GM12875 (cell line): ENCODE results near the gene ATP1B2.
"Not testable (repeated sequence)": the region's sequence is repeated elsewhere in the genome, so short reads cannot be mapped to it uniquely, and the experiment has no call there.

Experiments
- H3K4me3 ChIP-seq: one replicate; pipeline ENCODE4 v1.5.1; 2011; ENCODE audit warnings: low read depth, low read length, control low read depth
- CTCF ChIP-seq: IDR thresholded peaks from 2 replicates; pipeline ENCODE4 v1.5.1; 2011; ENCODE audit warnings: low read depth, mild to moderate bottlenecking, control low read depth, inconsistent platforms, low read length, moderate library complexity, borderline replicate concordance; ENCODE audit not compliant: insufficient read depth

Gene ATP1B2

GRCh38 chr17:7615265-7615747 is 35.4 kb upstream of the ATP1B2 start:
- no peak for TF ChIP-seq CTCF
- peak overlapping the region; percentile 39 for H3K4me3 ChIP-seq

GRCh38 chr17:7618608-7619007 is 32.1 kb upstream of the ATP1B2 start:
- TF ChIP-seq CTCF: no peak
- no peak overlapping the region for H3K4me3 ChIP-seq

- no peak for TF ChIP-seq CTCF
- H3K4me3 ChIP-seq: no peak overlapping the region
Measured at GRCh38 chr17:7620835-7621234, 29.9 kb upstream of the ATP1B2 start.

- H3K4me3 ChIP-seq: no peak overlapping the region
- no peak for TF ChIP-seq CTCF
Measured at GRCh38 chr17:7623661-7624060, 27.1 kb upstream of the ATP1B2 start.

GRCh38 chr17:7625749-7626148 is 25.0 kb upstream of the ATP1B2 start:
- H3K4me3 ChIP-seq: not testable (repeated sequence)

GRCh38 chr17:7626307-7626706 is 24.4 kb upstream of the ATP1B2 start:
- no peak for TF ChIP-seq CTCF
- no peak overlapping the region for H3K4me3 ChIP-seq

- no peak for TF ChIP-seq CTCF
- H3K4me3 ChIP-seq: peak overlapping the region; percentile 66
Measured at GRCh38 chr17:7626956-7627249, 23.8 kb upstream of the ATP1B2 start.

- no peak for TF ChIP-seq CTCF
- peak within 1 kb of the TSS; percentile 66 for H3K4me3 ChIP-seq
Measured at GRCh38 chr17:7627250-7628121, 23.2 kb upstream of the ATP1B2 start, which contains the start of gene SAT2. SAT2 (minus strand) TSS chr17:7627821; CDS start chr17:7627635, 186 bp downstream.
